SKM-1 (cell line): ENCODE measurements around the gene PITX2.

Experiments
- DNase-seq: peaks from one replicate; lab custom pipeline; 2025; ENCODE audit not compliant: unreplicated experiment; lab: John Stamatoyannopoulos, UW

PITX2 gene

GRCh38 chr4:110622841-110623717 is at the start of gene PITX2:
Gene PITX2, minus strand, starts transcription at chr4:110623077. Its CDS starts 617 bp downstream, at chr4:110622460.
- peak; percentile 30 for DNase-seq

GRCh38 chr4:110671679-110672078 is 48.8 kb upstream of the PITX2 start:
- no peak for DNase-seq

- DNase-seq: no peak
These were observed 46.8 kb upstream of the PITX2 start for GRCh38 chr4:110669663-110670062.

- no peak for DNase-seq
These were observed 45.8 kb upstream of the PITX2 start for GRCh38 chr4:110668463-110669235.

- no peak for DNase-seq
These were observed 44.8 kb upstream of the PITX2 start for GRCh38 chr4:110667670-110668069.

- DNase-seq: no peak
These were observed 43.2 kb upstream of the PITX2 start for GRCh38 chr4:110666030-110666429.

GRCh38 chr4:110663738-110664444 is 41.0 kb upstream of the PITX2 start:
- DNase-seq: no peak

- no peak for DNase-seq
These were observed 40.3 kb upstream of the PITX2 start for GRCh38 chr4:110663206-110663605.

- no peak for DNase-seq
These were observed 37.9 kb upstream of the PITX2 start for GRCh38 chr4:110660755-110661154.

GRCh38 chr4:110654254-110654635 is 31.4 kb upstream of the PITX2 start:
- no peak for DNase-seq

- no peak for DNase-seq
These were observed 30.7 kb upstream of the PITX2 start for GRCh38 chr4:110653321-110654253.

GRCh38 chr4:110644008-110644407 is 21.1 kb upstream of the PITX2 start:
- DNase-seq: no peak

GRCh38 chr4:110643096-110643495 is 20.2 kb upstream of the PITX2 start:
- DNase-seq: no peak

- DNase-seq: no peak
These were observed 18.3 kb upstream of the PITX2 start for GRCh38 chr4:110641218-110641617.

GRCh38 chr4:110640576-110640975 is 17.7 kb upstream of the PITX2 start:
- no peak for DNase-seq

- no peak for DNase-seq
These were observed 16.6 kb upstream of the PITX2 start for GRCh38 chr4:110639207-110640090.

- no peak for DNase-seq
These were observed 15.3 kb upstream of the PITX2 start for GRCh38 chr4:110638089-110638746.

- DNase-seq: no peak
These were observed 14.7 kb upstream of the PITX2 start for GRCh38 chr4:110637408-110638088.
